Hepatocyte (in vitro differentiated cells): ENCODE results near the gene ZNF254. TPM values are rescaled to one million over a fixed set of nuclear protein-coding genes. Genes with fewer than 3 reads are reported as not detected.
"Not testable (repeated sequence)": the region's sequence is repeated elsewhere in the genome, so short reads cannot be mapped to it uniquely, and the experiment has no call there.

ENCODE experiments used
- DNase-seq: peaks from one replicate; pipeline ENCODE4 v3.0.0-alpha.2; 2016; ENCODE audit warnings: low spot score
- H2AFZ ChIP-seq: fragments of 200-600 bp; sonication (generic); 2 replicates; pipeline ENCODE4 v1.6.0; 2016; ENCODE audit warnings: antibody characterized with exemption, mild to moderate bottlenecking
- H3K27ac ChIP-seq: fragments of 200-600 bp; sonication (generic); 2 replicates; pipeline ENCODE4 v1.5.1; 2016; ENCODE audit warnings: mild to moderate bottlenecking
- H3K27me3 ChIP-seq: fragments of 200-600 bp; sonication (generic); 2 replicates; pipeline ENCODE4 v1.6.1; 2016
- H3K36me3 ChIP-seq: fragments of 200-600 bp; sonication (generic); replicated peaks from 2 replicates; pipeline ENCODE4 v1.5.1; 2016; ENCODE audit warnings: low read depth; ENCODE audit not compliant: insufficient read depth
- H3K4me1 ChIP-seq: fragments of 200-600 bp; sonication (generic); 2 replicates; pipeline ENCODE4 v1.5.1; 2016; ENCODE audit warnings: mild to moderate bottlenecking, moderate library complexity; ENCODE audit not compliant: insufficient read depth
- H3K4me2 ChIP-seq: fragments of 200-600 bp; sonication (generic); 2 replicates; pipeline ENCODE4 v1.6.0; 2016
- H3K4me3 ChIP-seq: fragments of 200-600 bp; sonication (generic); 2 replicates; pipeline ENCODE4 v1.5.1; 2016; ENCODE audit warnings: mild to moderate bottlenecking
- H3K79me2 ChIP-seq: fragments of 200-600 bp; sonication (generic); 2 replicates; pipeline ENCODE4 v1.6.0; 2017; ENCODE audit warnings: mild to moderate bottlenecking
- H3K9me2 ChIP-seq: fragments of 200-600 bp; sonication (generic); replicated peaks from 2 replicates; pipeline ENCODE4 v1.6.0; 2017; ENCODE audit warnings: mild to moderate bottlenecking; ENCODE audit not compliant: insufficient read depth
- H3K9me3 ChIP-seq: fragments of 200-600 bp; sonication (generic); 2 replicates; pipeline ENCODE4 v1.5.1; 2016; ENCODE audit warnings: low read depth, mild to moderate bottlenecking
- H4K20me1 ChIP-seq: fragments of 200-600 bp; sonication (generic); 2 replicates; pipeline ENCODE4 v1.6.0; 2016; ENCODE audit warnings: mild to moderate bottlenecking; ENCODE audit not compliant: insufficient read depth, poor library complexity, severe bottlenecking
- EZH2 ChIP-seq: fragments of 200-600 bp; sonication (generic); IDR thresholded peaks from 2 replicates; pipeline ENCODE4 v1.6.1; 2016; ENCODE audit warnings: antibody characterized with exemption, mild to moderate bottlenecking, borderline replicate concordance
- EZH2phosphoT487 ChIP-seq: fragments of 200-600 bp; sonication (generic); IDR thresholded peaks from one replicate; pipeline ENCODE4 v1.6.1; 2018; ENCODE audit warnings: antibody characterized with exemption, mild to moderate bottlenecking, low read depth, moderate library complexity; ENCODE audit not compliant: unreplicated experiment, severe bottlenecking
- WGBS: methylation state at CpG from one replicate; pipeline ENCODE4 v1.1.6; 2016; ENCODE audit warnings: low lambda C conversion rate; ENCODE audit errors: missing lambda C conversion rate; 5-methylcytosine and 5-hydroxymethylcytosine counted together
- polyA plus RNA-seq: library from polyadenylated mRNA; unstranded; fragments of >200 nt; fragmentation: Nextera tagmentation; extraction: Ambion mirVana; gene quantifications from 2 replicates; pipeline ENCODE4 v1.2.1, GENCODE V29; 2016
- total RNA-seq: library from RNA; depleted of rRNA; stranded (reverse); fragments of >200 nt; gene quantifications from 2 replicates; pipeline ENCODE4 v1.2.3, GENCODE V29; 2014
- TF ChIP-seq, protein P1 (sequence below): fragments of 200-600 bp; sonication (generic); IDR thresholded peaks from 2 replicates; pipeline ENCODE4 v1.5.1; 2016; ENCODE audit warnings: antibody characterized with exemption, mild to moderate bottlenecking; ENCODE audit not compliant: poor library complexity

ZNF254 gene
- total and polyA plus RNA-seq, 2 experiments from 2014 or later = 8.5 to 30.1 TPM

- H3K27ac ChIP-seq = no peak overlapping the region
- no peaks in the 10 kb centered on the region for H3K27me3 ChIP-seq
- H2AFZ ChIP-seq = no peak overlapping the region
- no peak for TF ChIP-seq EZH2phosphoT487
- TF ChIP-seq EZH2 = no peak
- TF ChIP-seq, protein P1, sequence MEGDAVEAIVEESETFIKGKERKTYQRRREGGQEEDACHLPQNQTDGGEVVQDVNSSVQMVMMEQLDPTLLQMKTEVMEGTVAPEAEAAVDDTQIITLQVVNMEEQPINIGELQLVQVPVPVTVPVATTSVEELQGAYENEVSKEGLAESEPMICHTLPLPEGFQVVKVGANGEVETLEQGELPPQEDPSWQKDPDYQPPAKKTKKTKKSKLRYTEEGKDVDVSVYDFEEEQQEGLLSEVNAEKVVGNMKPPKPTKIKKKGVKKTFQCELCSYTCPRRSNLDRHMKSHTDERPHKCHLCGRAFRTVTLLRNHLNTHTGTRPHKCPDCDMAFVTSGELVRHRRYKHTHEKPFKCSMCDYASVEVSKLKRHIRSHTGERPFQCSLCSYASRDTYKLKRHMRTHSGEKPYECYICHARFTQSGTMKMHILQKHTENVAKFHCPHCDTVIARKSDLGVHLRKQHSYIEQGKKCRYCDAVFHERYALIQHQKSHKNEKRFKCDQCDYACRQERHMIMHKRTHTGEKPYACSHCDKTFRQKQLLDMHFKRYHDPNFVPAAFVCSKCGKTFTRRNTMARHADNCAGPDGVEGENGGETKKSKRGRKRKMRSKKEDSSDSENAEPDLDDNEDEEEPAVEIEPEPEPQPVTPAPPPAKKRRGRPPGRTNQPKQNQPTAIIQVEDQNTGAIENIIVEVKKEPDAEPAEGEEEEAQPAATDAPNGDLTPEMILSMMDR = no peak
- no peaks in the 10 kb centered on the region for H4K20me1 ChIP-seq
- no peaks in the 10 kb centered on the region for H3K36me3 ChIP-seq
- H3K9me2 ChIP-seq = no peaks in the 10 kb centered on the region
- H3K4me3 ChIP-seq = no peak overlapping the region
- H3K4me2 ChIP-seq = no peak overlapping the region
- 87% methylated on average over 4 of the region's 4 CpGs for WGBS
- peaks cover 4% of the 10 kb centered on the region for H3K4me1 ChIP-seq
- DNase-seq = no peak
- no peaks in the 10 kb centered on the region for H3K9me3 ChIP-seq
- peaks cover 6% of the 10 kb centered on the region for H3K79me2 ChIP-seq
These were observed 8.3 kb upstream of the ZNF254 start for GRCh38 chr19:24078680-24079079.

- Histone ChIP-seq H3K4me1 (peaks cover 4% of the 10 kb centered on the region), H3K4me2 (no peak overlapping the region), H4K20me1 (no peaks in the 10 kb centered on the region), H3K79me2 (peaks cover 6% of the 10 kb centered on the region), H3K9me2 (no peaks in the 10 kb centered on the region), H3K4me3 (no peak overlapping the region), H3K27me3 (no peaks in the 10 kb centered on the region), H3K27ac (no peak overlapping the region), H2AFZ (no peak overlapping the region), H3K36me3 (no peaks in the 10 kb centered on the region), H3K9me3 (no peaks in the 10 kb centered on the region)
- TF ChIP-seq, protein P1 = no peak
- TF ChIP-seq EZH2phosphoT487 (no peak), EZH2 (no peak)
- DNase-seq = no peak
- 53% methylated on average over 4 of the region's 4 CpGs for WGBS
These were observed 5.9 kb upstream of the ZNF254 start for GRCh38 chr19:24081056-24081455.

DNA sequence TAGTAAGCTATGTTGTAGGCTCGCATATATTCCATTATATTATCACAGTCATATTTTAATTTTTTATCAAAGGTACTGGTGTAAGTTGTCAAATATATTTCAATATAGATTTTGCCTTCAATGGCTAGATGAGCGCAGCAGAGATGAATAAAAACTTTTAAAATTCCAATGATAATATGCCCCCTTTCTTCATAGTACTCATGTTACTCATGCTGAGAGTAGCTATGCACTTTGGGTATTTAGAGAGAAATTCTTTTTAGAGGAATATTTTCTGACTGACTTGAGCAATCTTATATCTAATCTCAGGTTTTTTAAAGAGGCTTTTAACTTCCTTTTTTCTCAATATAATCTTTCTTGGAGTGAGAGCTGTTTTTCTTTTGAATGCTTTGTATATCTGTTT, 11.4 kb downstream of the ZNF254 start:
- TF ChIP-seq, protein P1 = no peak
- TF ChIP-seq EZH2phosphoT487 (no peak), EZH2 (no peak)
- Histone ChIP-seq H3K27me3 (no peaks in the 10 kb centered on the region), H2AFZ (no peak overlapping the region), H3K36me3 (no peaks in the 10 kb centered on the region), H3K79me2 (peaks cover 92% of the 10 kb centered on the region), H3K4me3 (no peak overlapping the region), H4K20me1 (peaks cover 8% of the 10 kb centered on the region), H3K9me2 (no peaks in the 10 kb centered on the region), H3K9me3 (no peaks in the 10 kb centered on the region), H3K4me1 (no peaks in the 10 kb centered on the region), H3K27ac (no peak overlapping the region), H3K4me2 (no peak overlapping the region)
- no peak for DNase-seq
- 98% methylated on average over 2 of the region's 2 CpGs for WGBS

- Histone ChIP-seq H2AFZ (no peak overlapping the region), H3K79me2 (peaks cover 87% of the 10 kb centered on the region), H3K4me3 (no peak overlapping the region), H3K36me3 (no peaks in the 10 kb centered on the region), H3K9me2 (no peaks in the 10 kb centered on the region), H4K20me1 (peaks cover 6% of the 10 kb centered on the region), H3K4me1 (no peaks in the 10 kb centered on the region), H3K27me3 (no peaks in the 10 kb centered on the region), H3K9me3 (no peaks in the 10 kb centered on the region), H3K4me2 (no peak overlapping the region), H3K27ac (no peak overlapping the region)
- TF ChIP-seq, protein P1 = no peak
- no peak for TF ChIP-seq EZH2
- TF ChIP-seq EZH2phosphoT487 = no peak
- DNase-seq = no peak
These were observed 12.8 kb downstream of the ZNF254 start for GRCh38 chr19:24099829-24100228.

GRCh38 chr19:24100597-24100996, 13.6 kb downstream of the ZNF254 start:
- DNase-seq, H4K20me1 ChIP-seq: not testable (repeated sequence)
- H3K79me2 ChIP-seq = peaks cover 86% of the 10 kb centered on the region

More at GRCh38 chr19:24100597-24100996, 13.6 kb downstream of the ZNF254 start:
- WGBS = 96% methylated on average over 2 of the region's 2 CpGs
- H3K4me2 ChIP-seq, H3K4me1 ChIP-seq, H3K9me3 ChIP-seq, H3K27me3 ChIP-seq, H3K27ac ChIP-seq, H3K4me3 ChIP-seq, H3K9me2 ChIP-seq, H2AFZ ChIP-seq, H3K36me3 ChIP-seq: not testable (repeated sequence)
